ENCODE results near the gene NAA38. TPM values are rescaled to one million over a fixed set of nuclear protein-coding genes. Genes with fewer than 3 reads are reported as not detected.

The NAA38 gene
- total RNA-seq, 2 donors from 2014 or later = 77.1 to 85.0 TPM

- Histone ChIP-seq H3K36me3 (peaks cover 34% of the 10 kb centered on the region), H3K4me1 (peaks cover 0 to 51% of the 10 kb centered on the region in 2 donors), H3K9me3 (no peaks in the 10 kb centered on the region), H3K4me3 (peak within 1 kb of the TSS; percentile 62 to 64), H3K27ac (peak within 1 kb of the TSS; percentile 90 to 98), H3K27me3 (no peaks in the 10 kb centered on the region)
- TF ChIP-seq, protein P1, sequence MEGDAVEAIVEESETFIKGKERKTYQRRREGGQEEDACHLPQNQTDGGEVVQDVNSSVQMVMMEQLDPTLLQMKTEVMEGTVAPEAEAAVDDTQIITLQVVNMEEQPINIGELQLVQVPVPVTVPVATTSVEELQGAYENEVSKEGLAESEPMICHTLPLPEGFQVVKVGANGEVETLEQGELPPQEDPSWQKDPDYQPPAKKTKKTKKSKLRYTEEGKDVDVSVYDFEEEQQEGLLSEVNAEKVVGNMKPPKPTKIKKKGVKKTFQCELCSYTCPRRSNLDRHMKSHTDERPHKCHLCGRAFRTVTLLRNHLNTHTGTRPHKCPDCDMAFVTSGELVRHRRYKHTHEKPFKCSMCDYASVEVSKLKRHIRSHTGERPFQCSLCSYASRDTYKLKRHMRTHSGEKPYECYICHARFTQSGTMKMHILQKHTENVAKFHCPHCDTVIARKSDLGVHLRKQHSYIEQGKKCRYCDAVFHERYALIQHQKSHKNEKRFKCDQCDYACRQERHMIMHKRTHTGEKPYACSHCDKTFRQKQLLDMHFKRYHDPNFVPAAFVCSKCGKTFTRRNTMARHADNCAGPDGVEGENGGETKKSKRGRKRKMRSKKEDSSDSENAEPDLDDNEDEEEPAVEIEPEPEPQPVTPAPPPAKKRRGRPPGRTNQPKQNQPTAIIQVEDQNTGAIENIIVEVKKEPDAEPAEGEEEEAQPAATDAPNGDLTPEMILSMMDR (IDR thresholded peaks at IDR 0.05) = no peak
- DNase-seq (ENCODE audit: low spot score) = no peak
Measured at GRCh38 chr17:7854851-7855659, 2.3 kb downstream of the NAA38 start, which contains the start of gene TMEM88. Gene TMEM88 (plus strand): TSS chr17:7855066. CDS start chr17:7855075, 9 bp downstream.

DNA sequence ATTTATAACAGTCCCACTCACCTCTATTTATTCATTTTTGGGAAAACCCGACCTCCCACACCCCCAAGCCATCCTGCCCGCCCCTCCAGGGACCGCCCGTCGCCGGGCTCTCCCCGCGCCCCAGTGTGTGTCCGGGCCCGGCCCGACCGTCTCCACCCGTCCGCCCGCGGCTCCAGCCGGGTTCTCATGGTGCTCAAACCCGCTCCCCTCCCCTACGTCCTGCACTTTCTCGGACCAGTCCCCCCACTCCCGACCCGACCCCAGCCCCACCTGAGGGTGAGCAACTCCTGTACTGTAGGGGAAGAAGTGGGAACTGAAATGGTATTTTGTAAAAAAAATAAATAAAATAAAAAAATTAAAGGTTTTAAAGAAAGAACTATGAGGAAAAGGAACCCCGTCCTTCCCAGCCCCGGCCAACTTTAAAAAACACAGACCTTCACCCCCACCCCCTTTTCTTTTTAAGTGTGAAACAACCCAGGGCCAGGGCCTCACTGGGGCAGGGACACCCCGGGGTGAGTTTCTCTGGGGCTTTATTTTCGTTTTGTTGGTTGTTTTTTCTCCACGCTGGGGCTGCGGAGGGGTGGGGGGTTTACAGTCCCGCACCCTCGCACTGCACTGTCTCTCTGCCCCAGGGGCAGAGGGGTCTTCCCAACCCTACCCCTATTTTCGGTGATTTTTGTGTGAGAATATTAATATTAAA lies 3.1 kb downstream of the NAA38 start:
- Histone ChIP-seq H3K9me3 (no peaks in the 10 kb centered on the region), H3K4me3 (peak overlapping the region; percentile 62 to 64), H3K27me3 (no peaks in the 10 kb centered on the region), H3K4me1 (peaks cover 0 to 48% of the 10 kb centered on the region in 2 donors), H3K27ac (peak overlapping the region; percentile 30 to 90), H3K36me3 (peaks cover 43% of the 10 kb centered on the region)
- TF ChIP-seq, protein P1 (IDR thresholded peaks at IDR 0.05) = no peak
- DNase-seq (ENCODE audit: low spot score) = no peak

DNA sequence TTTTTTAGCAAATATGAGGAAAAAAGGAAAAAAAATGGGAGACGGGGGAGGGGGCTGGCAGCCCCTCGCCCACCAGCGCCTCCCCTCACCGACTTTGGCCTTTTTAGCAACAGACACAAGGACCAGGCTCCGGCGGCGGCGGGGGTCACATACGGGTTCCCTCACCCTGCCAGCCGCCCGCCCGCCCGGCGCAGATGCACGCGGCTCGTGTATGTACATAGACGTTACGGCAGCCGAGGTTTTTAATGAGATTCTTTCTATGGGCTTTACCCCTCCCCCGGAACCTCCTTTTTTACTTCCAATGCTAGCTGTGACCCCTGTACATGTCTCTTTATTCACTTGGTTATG lies 3.7 kb downstream of the NAA38 start:
- Histone ChIP-seq H3K4me3 (no peak overlapping the region), H3K27ac (peak overlapping the region in 1 of 2 donors; percentile 90), H3K9me3 (no peaks in the 10 kb centered on the region), H3K4me1 (peaks cover 0 to 43% of the 10 kb centered on the region in 2 donors), H3K36me3 (peaks cover 48% of the 10 kb centered on the region), H3K27me3 (no peaks in the 10 kb centered on the region)
- TF ChIP-seq, protein P1 (IDR thresholded peaks at IDR 0.05) = no peak
- DNase-seq (ENCODE audit: low spot score) = no peak

GRCh38 chr17:7852919-7853690 lies 4.3 kb downstream of the NAA38 start:
- Histone ChIP-seq H3K27ac (peak overlapping the region in 1 of 2 donors; percentile 90), H3K4me1 (peaks cover 0 to 37% of the 10 kb centered on the region in 2 donors), H3K27me3 (no peaks in the 10 kb centered on the region), H3K9me3 (no peaks in the 10 kb centered on the region), H3K36me3 (peaks cover 53% of the 10 kb centered on the region), H3K4me3 (no peak overlapping the region)
- DNase-seq (ENCODE audit: low spot score) = no peak
- TF ChIP-seq, protein P1 (IDR thresholded peaks at IDR 0.05) = no peak

DNA sequence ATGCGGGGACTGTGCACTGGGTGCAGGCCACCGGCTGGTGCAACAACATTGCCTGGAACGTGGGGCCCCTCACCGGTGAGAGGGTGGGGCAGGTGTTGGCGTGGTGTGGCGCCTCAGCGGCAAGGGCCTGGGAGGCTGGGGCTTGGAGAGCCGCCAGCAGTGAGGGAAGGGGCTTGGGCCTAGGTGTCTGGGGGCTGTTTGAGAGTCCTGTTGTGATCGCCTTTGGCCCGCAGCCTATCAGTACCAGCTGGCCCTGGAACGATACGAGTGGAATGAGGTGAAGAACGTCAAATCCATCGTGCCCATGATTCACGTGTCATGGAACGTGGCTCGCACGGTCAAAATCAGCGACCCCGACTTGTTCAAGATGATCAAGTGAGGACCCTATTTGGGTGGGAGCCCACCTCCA lies 5.1 kb downstream of the NAA38 start:
- Histone ChIP-seq H3K27ac (peak overlapping the region in 1 of 2 donors; percentile 57), H3K9me3 (no peaks in the 10 kb centered on the region), H3K4me3 (peak overlapping the region in 1 of 2 donors; percentile 6), H3K27me3 (no peaks in the 10 kb centered on the region), H3K4me1 (peaks cover 0 to 36% of the 10 kb centered on the region in 2 donors), H3K36me3 (peaks cover 61% of the 10 kb centered on the region)
- TF ChIP-seq, protein P1 (IDR thresholded peaks at IDR 0.05) = no peak
- DNase-seq (ENCODE audit: low spot score) = no peak
